HG03354 (cell line): ENCODE results near the gene RNF115.
"Not testable (repeated sequence)": the region's sequence is repeated elsewhere in the genome, so short reads cannot be mapped to it uniquely, and the experiment has no call there.

Source experiments
- ATAC-seq: cut with Tn5 transposase; IDR thresholded peaks from one replicate; pipeline ENCODE4 v1.9.1; 2021; ENCODE audit warnings: mild to moderate bottlenecking; ENCODE audit not compliant: unreplicated experiment, poor library complexity, severe bottlenecking

RNF115 gene

DNA sequence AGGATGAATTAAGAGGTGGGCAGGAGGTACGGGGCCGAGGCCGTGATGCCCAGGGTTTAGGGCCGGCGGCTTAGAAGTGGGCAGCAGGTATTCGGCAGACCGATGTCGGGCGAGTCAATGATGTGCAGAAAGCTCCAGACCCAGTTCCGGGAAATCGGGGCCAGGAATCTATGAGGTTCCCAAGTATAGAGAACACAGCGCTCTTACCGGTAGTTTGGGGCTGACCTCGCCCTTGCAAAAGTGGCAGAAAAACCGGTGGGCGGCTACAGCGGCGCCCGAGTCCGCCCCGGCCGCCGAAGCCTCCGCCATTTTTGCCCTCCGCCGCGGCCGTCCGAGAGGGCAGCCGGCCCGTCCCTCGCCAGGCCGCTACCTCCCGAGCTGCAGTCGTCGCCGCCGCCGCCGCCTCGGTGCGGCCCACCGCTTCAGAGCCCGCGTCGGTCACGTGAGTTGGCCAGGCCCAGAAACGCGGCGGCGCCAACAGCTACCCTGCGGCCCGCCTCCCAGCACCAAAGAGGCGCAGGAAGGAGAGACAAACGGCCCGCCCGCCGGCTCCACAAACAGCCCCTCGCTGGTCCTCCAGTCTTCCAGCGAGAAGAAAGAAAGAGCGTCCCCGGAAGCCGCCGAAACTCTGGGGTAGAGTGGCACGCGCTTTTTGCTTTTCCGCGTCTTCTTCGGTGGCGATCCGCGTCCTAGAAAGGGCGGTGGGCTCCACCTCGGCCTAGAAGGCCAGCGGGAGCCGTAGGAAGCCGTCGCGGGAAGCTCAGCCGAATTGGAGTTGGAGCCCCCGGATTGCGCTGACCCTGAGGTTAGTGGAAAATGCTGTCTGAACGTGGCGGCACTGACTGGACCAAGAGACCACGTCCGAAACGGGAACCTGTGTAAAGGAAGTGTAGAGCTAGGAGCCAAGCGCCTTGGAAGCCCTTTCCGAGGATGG, at the start of gene RNF115, which contains the start of gene POLR3C:
RNF115 (minus strand) TSS at position 531 of the 934 bp plus-strand sequence; CDS start at position 309, 222 bp downstream.
POLR3C (plus strand) TSS at position 636 of the 934 bp plus-strand sequence. CDS start 1,577 bp downstream, outside the sequence.
- ATAC-seq: peak; percentile 91

DNA sequence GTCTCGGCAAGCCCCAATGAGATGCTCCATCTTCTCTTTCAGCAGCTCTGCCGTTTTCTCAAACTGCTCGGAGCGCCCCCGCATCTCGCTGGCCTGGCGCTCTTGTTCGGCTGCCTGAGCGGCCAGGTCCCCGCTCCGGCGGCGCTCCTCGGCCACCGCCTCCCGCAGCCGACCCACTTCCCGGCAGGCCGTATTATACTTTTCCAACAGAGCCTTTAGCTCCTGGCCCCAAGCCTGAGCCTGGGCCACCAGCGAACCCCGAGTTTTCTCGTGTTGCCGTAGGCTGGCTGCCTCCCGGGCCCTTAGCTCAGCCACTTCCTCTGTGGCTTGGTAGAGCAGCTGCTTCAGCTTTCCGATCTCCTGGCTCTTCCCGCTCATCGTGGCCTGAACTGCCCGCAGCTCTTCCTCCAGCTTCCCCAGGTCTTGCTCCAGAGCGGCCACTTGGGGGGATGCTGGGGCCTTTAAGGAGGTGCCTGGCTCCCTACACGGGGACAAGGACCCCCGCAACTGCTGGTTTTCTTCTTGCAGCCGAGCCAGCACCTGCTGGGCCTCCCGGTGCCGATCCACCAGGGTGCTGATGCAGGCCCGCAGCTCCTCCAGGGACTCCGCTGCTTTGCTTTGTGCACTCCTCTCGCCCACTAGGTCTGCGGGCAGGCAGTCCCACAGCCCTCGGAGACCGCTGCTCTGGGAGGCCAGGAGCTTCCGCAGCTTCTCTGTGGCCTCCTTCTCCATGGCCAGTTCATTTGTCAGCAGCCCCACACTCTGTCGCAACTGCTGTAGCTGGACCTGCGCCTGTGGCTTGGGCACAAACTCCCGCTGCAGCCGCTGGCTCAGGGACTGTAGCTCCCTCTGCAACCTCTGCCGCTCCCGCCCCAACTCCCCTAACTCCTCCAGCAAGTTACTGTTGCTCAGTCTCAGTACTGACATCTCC, 48.4 kb upstream of the RNF115 start:
- ATAC-seq: no peak

DNA sequence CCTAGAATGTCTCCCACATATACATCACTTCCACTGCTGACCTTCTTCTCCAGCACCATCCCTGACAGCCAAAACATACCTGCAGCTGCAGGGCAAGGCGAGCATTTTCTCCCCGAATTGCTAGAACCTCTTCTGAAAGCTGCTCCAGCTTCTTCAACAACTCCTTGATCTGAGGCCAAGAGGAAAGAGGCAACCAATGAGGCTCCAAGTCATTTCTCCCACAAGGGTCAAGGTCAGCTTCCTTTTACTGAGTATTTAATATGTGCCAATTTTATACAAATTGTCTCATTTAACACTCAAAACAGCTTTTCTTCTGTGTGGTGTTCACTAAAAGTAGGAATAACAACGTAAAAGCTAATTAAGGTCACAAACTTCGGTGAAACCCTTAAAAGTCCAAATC, 44.3 kb upstream of the RNF115 start:
- no peak for ATAC-seq

DNA sequence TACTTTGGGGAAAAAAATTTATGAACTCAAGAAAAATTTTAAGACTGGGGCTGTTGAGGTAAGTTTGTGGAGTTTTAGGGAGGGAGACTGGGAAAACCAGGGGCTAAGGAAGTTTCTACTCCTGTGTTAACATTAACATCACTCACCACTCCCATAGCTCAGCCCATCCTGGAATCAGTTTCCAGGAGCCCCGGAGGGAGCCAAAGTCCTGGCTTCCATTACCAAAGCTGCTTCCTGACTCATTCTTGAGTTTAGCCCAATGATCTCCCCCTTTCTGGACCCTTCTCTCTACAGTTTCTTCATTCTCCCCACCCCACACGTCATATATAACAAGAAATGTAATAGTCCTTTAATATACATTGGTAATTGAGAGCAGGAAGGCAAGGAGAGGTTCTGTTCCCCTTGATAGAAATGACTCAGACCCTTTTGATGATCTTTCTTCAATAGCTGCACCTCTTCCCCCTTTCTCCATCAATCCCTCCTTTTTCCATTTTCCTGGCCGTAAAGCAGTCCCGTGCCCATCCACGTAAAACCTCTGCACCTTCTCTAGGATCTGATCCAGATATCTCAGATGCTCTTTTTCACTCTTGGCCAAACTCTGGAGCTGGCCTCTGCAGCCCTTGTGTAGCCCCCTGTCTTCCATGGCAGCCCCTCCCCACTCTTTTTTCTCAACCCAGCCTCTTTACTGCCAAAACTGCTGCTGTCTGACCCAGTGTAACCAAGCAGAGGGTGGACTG, 39.6 kb upstream of the RNF115 start:
- ATAC-seq: no peak

DNA sequence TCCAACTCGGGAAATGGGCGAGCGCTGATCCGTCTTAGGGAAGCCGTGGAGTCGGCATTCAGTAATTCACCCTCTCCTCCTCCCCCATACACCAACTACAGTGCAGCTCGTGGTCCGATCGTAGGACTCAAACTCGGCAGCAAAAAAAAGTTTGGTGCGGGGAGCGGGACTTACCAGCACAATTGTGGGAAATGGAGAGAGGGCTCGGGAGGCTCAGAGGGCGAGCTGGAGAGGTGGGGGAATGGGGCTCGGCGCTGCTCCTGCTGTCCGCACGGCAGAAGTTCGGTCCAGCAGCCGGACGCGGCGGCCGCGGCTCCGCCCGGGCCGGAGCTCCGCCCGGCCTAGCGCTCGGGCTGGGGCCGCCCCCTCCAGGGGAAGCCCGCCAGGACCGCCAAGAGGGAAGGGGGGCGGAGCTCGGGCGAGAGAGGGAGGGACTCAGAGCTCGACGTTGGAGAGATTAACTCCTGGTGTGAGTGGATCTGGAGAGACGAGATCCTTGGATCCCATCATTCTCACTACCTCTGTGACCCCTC, 35.7 kb upstream of the RNF115 start:
- peak; percentile 71 for ATAC-seq

DNA sequence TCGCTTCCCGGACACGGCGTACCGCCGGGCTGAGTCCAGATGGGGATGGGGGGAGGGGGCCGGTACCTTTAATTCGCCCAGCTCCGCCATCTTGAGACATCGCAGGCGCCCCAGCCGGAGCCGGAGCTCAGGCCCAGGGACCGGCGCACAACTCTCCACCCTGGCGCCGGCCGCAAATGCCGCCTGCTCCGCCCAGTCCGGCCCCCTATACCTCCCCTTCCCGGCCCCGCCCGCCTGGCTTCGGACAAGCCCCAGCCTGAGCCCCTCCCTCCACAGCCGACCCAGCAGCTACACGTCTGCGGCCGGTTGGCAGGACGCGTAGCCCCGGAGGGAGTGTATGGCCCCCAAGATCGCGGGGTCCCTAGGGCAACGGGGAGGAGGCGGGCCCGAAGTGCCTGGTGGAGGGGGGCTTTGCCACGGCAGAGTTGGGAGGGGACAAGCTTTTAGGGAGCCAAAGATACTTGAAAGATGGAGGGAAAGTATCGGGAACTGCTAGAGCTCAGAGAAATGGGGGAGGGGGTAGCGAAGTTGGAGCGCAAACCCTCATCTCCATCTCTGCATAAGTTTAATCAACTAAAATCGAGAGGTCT, 35.1 kb upstream of the RNF115 start, which contains the start of gene PIAS3:
PIAS3 (minus strand) TSS at position 181 of the 590 bp plus-strand sequence; CDS start at position 90, 91 bp downstream.
- ATAC-seq: peak; percentile 84

DNA sequence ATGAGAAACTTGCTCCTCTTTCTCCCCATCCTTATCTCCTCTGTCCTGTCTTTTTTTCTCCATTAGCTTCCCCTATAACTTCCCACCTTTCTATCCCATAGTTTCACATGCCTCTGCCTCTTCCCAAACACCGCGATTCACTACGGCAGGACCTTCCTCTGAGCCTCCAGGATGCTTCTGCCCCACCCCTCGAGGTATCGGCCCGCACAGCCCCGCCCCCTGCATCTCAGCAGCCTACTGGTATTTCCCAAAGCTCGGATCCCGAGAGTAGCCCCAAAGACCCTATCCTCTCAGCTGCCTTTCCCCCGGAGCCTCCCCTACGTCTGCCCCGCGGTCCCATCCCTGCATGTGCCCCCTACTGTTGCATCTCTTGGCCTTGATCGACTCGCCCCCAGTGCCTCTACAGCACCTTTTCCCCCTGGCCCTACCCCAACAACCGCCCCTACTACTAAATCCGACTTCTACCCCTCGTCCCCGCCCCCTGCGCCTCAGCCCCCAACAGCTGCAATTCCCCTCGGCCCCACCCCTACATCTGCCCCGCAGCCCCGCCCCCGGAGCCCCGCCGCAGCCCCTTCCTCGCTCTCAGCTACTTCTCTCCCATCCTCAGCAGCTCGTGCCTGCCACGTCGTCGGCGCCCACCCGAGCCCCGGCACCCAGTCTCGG, 34.5 kb upstream of the RNF115 start:
- no peak for ATAC-seq

DNA sequence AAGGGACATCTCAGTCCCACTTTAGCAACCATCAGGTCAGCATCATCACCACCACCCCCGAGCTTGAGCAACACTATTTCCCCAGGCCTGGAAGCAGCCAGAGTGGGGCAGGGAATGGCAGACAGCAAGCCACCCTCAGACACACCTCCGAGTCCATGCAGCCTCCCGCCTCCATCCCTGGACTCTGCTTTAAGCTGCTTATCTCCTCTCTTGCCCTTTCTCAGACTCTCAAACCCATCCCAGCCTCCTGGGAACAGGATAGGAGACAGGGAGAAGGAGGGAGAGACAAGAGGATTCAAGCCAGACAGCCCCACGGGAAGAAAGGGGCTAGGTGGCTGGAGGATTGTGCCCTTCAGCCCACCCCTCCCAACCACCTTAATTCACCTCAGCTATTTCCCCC, 33.3 kb upstream of the RNF115 start:
- ATAC-seq: no peak

DNA sequence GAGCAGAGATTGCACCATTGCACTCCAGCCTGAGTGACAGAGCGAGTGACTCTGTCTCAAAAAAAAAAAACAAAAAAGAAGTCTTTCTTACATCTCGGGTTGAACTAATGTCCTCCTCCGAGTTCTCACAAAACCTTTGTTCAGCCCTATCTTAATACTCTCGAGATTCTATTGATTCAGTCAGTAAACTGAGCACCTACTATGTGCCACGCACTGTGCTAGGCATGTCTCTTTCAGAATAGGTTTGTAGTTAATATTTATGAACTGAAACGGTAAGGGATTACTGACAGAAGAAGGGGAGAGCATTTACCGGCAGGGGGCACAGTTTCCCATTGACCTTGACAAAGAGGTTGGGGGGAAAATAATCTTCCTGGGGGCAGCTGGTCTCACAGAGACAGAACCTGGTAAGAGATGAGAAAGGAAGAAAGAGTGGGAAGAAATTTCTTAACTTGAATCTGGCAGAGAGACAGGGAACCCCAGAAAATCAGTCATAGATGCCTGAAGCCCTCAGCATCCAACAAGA, 31.6 kb upstream of the RNF115 start:
- no peak for ATAC-seq

DNA sequence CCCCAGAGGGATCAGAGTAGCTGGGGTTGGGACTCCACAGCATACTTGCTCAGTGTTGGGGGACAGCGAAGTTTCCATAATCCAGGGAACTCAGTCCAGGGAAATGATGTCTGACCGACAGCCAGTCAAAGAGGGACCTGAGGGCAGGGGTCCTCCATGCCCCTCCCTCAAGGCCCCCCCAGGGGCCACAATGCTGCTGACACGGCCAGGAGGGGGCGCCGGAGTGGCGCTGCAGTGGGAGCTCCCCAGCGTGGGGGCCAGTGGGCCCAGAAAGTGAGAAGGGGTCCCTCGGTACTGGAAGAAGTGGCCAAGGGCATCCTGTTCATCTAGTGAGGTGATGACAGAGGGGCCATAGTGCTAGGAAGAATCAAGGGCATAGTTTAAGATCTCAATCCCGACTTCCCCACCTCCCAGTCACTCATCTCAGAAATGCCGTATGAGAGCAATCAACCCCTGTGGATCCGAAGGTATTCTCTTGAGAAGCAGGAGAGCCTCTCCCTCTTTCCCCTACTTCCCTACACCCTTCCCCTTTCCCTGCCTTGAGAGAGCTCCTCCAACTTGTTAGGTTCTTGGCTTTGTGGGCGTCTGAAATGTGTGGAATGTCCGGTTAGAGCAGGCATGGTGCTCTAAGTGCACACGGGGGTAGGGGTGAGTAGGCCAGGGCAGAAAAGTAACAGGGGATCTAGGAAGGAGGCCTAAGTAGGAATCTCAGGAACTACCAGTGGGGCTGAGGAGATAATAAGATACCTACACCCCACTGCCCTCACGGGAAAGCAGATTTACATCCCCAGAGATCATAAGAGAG, 25.7 kb upstream of the RNF115 start:
- no peak for ATAC-seq

DNA sequence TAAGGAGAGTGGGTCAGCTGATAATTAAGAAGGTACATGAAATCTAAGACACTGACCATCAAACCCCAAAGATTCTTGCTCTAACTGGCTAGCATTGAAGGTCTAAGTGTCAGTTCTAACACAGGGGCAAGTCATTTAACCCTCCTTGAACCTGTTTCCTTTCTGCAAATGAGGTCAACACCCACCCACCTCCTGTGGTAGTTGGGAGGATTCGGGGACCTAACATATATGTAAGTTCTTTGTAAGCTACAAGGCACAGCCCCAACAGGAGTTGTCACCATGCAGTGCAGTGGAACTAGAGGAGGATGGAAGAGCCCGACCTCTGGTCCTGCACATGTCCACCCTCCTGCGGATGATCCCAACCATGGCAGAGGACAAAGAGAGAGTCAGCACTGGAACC, 23.9 kb upstream of the RNF115 start:
- ATAC-seq: no peak

DNA sequence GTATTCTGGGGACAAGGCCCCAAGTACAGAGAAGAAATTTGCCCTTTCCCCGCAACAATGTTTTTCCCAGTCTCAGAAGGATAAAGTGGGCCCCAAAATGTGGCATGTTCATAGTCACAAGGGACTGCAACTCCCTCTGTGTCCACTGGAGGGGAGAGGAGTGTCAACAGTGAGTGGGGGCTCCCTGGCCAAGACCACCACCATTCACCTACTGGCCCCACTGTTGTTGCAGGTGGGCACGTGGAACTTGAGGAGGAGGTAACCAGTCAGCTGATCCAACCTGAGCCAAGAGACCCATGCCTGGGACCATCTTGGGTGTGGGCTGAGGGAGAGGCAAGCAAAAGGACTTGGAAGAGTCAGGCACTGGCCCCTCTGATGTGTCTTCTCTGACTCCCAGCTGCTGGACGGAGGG, 22.3 kb upstream of the RNF115 start:
- no peak for ATAC-seq

DNA sequence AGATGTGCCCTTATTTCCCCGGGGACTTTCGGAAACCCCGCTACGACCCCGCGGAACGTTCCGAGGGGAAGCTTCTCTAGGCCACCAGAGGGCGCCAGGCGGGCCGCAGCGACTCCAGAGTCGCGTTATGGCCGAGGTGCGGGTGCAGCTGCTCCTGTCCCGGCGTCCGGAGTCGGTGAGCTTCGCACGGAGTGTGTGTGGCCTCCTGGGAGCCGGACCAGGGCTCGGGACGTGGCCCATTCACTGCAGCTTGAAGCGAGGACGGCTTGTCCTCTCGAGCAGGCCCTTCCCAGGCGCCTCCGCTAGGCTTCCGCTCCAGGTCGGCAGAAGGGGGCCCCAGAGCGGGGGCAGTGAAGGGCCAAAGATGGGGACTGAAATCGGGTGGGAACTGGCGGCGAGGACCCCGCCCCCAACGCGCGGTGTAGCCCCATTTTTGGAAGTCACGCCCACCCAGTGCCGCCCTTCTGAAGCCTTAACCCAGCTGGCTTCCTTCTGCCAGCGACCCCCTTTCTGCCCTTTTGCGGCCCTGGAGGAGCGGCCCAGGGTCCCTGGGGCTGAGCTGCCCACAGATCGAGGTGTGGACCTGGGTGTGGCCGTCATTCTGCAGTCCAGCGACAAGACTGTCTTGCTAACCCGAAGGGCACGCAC, 21.7 kb upstream of the RNF115 start, which contains the start of gene NUDT17:
NUDT17 (plus strand) TSS at position 117 of the 648 bp plus-strand sequence; CDS start at position 128, 11 bp downstream.
- ATAC-seq: peak; percentile 74

DNA sequence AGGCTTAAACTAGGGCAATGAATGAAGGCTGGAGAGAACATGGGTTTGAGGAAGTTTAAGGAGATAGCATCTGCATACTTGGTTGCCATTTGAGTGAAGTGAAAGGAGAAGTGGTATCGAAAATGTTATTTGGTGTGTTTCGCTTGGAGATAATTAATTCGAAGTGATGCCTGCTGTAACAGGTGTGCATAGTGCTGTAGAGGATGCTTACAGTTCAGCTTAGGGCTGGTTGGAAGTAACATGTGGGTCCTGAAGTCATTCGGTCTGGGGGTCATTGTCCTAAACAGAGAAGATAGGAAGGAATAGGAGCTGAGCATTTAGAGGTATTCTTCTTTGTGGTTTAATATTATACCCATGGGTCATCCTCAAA, 21.2 kb upstream of the RNF115 start:
- peak; percentile 88 for ATAC-seq

DNA sequence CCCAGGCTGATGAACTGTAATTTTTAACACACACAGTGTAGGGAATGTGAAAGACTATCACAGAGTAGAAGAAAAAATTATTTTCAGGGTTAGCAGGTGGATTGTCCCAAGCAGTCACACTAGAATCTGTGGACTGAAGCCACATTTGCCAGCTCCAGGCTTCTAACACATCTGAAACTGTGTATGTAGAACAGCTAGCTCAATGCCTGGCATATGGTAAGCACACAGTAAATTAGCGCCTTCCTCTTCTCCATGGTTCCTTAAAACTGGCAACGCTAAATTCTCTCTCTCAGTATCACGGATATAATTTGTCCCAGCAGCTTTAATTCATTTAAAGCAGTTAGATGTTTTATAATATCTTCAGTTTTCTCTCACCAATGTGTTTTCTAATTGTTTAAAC, 19.1 kb upstream of the RNF115 start:
- ATAC-seq: no peak

DNA sequence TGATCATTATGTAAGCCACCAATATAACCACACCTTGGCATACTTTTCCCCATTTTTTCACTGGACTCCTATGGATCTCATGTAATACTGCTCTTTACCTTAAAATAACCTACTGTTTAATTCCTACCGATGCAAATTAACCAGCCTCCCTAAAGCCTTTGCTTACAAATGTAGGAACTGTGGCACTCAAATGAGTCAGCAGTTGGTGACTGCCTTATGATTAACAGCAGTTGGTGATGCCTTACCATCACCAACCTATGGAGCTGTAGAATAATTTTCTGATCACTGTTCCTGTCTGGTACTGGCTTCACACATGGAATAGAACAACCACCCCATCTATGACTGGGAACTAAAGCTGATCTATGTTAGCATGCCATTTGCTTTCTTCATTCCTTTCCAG, 13.8 kb upstream of the RNF115 start:
- ATAC-seq: no peak

DNA sequence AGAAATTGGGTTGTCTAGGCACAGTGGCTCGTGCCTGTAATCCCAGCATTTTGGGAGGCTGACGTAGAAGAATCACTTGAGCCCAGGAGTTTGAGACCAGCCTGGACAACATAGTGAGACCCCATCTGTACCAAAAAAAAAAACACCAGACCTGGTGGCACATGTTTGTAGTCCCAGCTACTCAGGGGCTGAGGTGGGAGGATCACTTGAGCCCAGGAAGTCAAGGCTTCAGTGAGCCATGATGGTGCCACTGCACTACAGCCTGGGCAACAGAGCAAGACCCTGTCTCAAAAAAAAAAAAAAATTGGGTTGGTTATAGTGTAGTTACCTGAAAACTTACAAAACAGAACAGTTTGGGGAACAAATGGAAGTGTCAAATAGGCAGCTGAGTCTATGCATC, 6.9 kb upstream of the RNF115 start:
- not testable (repeated sequence) for ATAC-seq
